Body of pancreas (tissue), 4 donors: ENCODE data around the gene ZNF385D. TPM values are rescaled to one million over a fixed set of nuclear protein-coding genes. Genes with fewer than 3 reads are reported as not detected.

ENCODE experiments used
- ATAC-seq: fragments of 150-250 bp; one replicate; pipeline ENCODE4 v1.9.1; 2016
- DNase-seq, 4 donors: peaks; one replicate each; pipeline ENCODE4 v3.0.0-alpha.2; 2019
- H3K27ac ChIP-seq, 4 donors: fragments of 200-600 bp; sonication (generic); 1 replicate in 3 of 4; 2 replicates in 1 of 4; pipeline versions ENCODE4 v1.5.1 to v1.6.1; 2016 to 2019; ENCODE audit warnings: mild to moderate bottlenecking in 1 of 4, mixed read lengths in 1 of 4, moderate library complexity in 1 of 4
- H3K27me3 ChIP-seq, 2 donors: fragments of 200-600 bp; sonication (generic); one replicate each; pipeline ENCODE4 v1.6.0; 2016; ENCODE audit warnings: mild to moderate bottlenecking in 1 of 2
- H3K36me3 ChIP-seq, 2 donors: fragments of 200-600 bp; sonication (generic); replicated peaks in 1 of 2; 2 replicates each; pipeline ENCODE4 v1.5.1; 2016; ENCODE audit warnings: low read depth in 2 of 2; ENCODE audit not compliant: insufficient read depth in 1 of 2
- H3K4me1 ChIP-seq: fragments of 200-600 bp; sonication (generic); one replicate; pipeline ENCODE4 v1.6.0; 2016
- H3K4me3 ChIP-seq, 2 donors: fragments of 200-600 bp; sonication (generic); 1 replicate in 1 of 2; 2 replicates in 1 of 2; pipeline ENCODE4 v1.5.1; 2016 to 2019
- H3K9me3 ChIP-seq, 3 donors: fragments of 200-600 bp; sonication (generic); 1 replicate in 2 of 3; 2 replicates in 1 of 3; pipeline ENCODE4 v1.5.1; 2016
- POLR2A ChIP-seq, 3 donors: fragments of 450-650 bp; IDR thresholded peaks; one replicate each; pipeline ENCODE4 v1.6.1; 2016; ENCODE audit warnings: antibody characterized with exemption in 3 of 3, mild to moderate bottlenecking in 2 of 3
- WGBS, 2 donors: methylation state at CpG; one replicate each; pipeline ENCODE4 v1.1.5; 2017; 5-methylcytosine and 5-hydroxymethylcytosine counted together
- intact Hi-C: fragments of 100-400 bp; cut with DNase I; formaldehyde crosslinking; loops from one replicate; pipeline ENCODE4 v1.15.1; 2023
- total RNA-seq, 2 donors: library from RNA; depleted of rRNA; stranded (reverse); fragments of >200 nt; gene quantifications; one replicate each; pipeline ENCODE4 v1.1.0, GENCODE V29; 2016
- TF ChIP-seq, protein P1 (sequence below), 7 experiments: fragments of 450-650 bp in 4 of 7; fragments of 200-600 bp in 3 of 7; sonication (generic) in 3 of 7; IDR thresholded peaks; one replicate each; pipeline ENCODE4 v1.5.1; 2016 to 2019; ENCODE audit warnings: antibody characterized with exemption in 7 of 7

Gene ZNF385D
- total RNA-seq, 2 donors from 2014 or later: 3.9 to 5.9 TPM

DNA sequence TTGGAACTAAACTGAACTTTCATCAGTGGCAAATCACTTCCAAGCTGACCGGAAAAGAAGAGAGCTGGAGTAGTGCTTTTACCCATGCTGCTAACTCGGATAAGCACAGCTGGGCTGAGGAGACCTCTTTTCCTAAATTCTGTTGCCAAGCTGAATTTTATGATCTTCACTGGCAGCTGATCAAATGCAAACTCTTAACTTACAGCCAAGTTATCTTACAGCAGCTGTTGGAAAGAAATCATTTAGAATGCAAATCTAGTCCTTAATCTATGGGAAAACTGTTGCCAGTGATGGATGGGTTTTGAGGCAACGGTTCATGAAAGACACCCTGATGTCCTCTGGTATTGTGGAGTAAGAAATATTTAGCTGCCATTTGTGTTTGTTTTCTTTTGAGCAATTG is 216.5 kb downstream of the ZNF385D start:
- TF ChIP-seq POLR2A (IDR thresholded peaks at IDR 0.05): no peak
- TF ChIP-seq, protein P1, sequence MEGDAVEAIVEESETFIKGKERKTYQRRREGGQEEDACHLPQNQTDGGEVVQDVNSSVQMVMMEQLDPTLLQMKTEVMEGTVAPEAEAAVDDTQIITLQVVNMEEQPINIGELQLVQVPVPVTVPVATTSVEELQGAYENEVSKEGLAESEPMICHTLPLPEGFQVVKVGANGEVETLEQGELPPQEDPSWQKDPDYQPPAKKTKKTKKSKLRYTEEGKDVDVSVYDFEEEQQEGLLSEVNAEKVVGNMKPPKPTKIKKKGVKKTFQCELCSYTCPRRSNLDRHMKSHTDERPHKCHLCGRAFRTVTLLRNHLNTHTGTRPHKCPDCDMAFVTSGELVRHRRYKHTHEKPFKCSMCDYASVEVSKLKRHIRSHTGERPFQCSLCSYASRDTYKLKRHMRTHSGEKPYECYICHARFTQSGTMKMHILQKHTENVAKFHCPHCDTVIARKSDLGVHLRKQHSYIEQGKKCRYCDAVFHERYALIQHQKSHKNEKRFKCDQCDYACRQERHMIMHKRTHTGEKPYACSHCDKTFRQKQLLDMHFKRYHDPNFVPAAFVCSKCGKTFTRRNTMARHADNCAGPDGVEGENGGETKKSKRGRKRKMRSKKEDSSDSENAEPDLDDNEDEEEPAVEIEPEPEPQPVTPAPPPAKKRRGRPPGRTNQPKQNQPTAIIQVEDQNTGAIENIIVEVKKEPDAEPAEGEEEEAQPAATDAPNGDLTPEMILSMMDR (IDR thresholded peaks at IDR 0.05): no peak
- 58 to 60% methylated on average over 3 of the region's 3 CpGs for WGBS, 2 donors
- Histone ChIP-seq H3K36me3 (no peaks in the 10 kb centered on the region), H3K9me3 (no peaks in the 10 kb centered on the region), H3K27ac (no peak overlapping the region), H3K4me3 (no peak overlapping the region), H3K4me1 (no peaks in the 10 kb centered on the region), H3K27me3 (no peaks in the 10 kb centered on the region)
- ATAC-seq (no peak), DNase-seq (no peak)
- intact Hi-C loops: no loop called here

DNA sequence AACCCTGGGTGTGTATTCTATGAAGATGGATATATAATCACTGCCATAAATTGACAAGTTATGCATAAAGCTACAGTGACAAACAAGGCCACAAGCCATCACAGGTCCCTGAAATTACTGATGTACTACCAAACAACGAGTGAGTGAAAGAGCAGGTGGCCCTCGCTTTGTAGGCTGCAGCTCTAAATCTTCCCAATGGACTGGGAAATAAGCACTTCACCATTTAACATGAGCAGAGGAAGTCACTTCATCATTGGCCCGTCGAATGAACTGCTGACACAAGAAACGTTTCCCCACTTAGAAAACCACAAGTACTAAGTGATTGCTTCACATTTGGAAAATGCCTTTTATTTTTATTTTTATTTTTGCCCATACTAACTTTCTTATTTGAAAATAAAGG is 218.0 kb downstream of the ZNF385D start:
- intact Hi-C loops: no loop called here
- Histone ChIP-seq H3K27me3 (no peaks in the 10 kb centered on the region), H3K9me3 (no peaks in the 10 kb centered on the region), H3K4me1 (no peaks in the 10 kb centered on the region), H3K27ac (no peak overlapping the region), H3K36me3 (no peaks in the 10 kb centered on the region), H3K4me3 (no peak overlapping the region)
- ATAC-seq (no peak), DNase-seq (peak in 1 of 4 donors; percentile 4)
- TF ChIP-seq POLR2A (IDR thresholded peaks at IDR 0.05): no peak
- TF ChIP-seq, protein P1 (IDR thresholded peaks at IDR 0.05): no peak
- whole genome bisulfite sequencing, 2 donors: 37 to 52% methylated on average over 5 of the region's 5 CpGs

DNA sequence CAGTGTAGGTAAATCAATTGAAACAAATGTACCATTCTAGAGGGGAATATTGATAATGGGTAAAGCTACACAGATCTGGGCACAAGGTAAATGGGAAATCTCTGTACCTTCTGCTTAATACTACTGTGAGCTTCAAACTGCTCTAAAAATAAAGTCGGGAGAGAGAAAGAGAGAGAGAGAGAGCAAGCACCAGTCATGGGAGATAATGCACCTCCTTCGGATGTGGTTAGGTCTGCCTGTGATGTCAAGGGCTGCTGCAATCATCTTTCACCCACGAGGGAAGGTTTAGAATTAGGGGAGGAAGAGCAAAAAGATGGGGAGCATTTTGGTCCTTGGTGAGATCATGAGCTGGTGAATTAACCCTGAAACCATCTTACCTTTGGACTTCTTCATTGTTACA is 219.1 kb downstream of the ZNF385D start:
- DNase-seq (no peak), ATAC-seq (no peak)
- Histone ChIP-seq H3K4me3 (no peak overlapping the region), H3K27me3 (no peaks in the 10 kb centered on the region), H3K4me1 (no peaks in the 10 kb centered on the region), H3K27ac (no peak overlapping the region), H3K36me3 (no peaks in the 10 kb centered on the region), H3K9me3 (no peaks in the 10 kb centered on the region)
- TF ChIP-seq, protein P1 (IDR thresholded peaks at IDR 0.05): no peak
- TF ChIP-seq POLR2A (IDR thresholded peaks at IDR 0.05): no peak
- intact Hi-C loops: no loop called here
- WGBS, 2 donors: 42 to 58% methylated on average over 3 of the region's 3 CpGs

DNA sequence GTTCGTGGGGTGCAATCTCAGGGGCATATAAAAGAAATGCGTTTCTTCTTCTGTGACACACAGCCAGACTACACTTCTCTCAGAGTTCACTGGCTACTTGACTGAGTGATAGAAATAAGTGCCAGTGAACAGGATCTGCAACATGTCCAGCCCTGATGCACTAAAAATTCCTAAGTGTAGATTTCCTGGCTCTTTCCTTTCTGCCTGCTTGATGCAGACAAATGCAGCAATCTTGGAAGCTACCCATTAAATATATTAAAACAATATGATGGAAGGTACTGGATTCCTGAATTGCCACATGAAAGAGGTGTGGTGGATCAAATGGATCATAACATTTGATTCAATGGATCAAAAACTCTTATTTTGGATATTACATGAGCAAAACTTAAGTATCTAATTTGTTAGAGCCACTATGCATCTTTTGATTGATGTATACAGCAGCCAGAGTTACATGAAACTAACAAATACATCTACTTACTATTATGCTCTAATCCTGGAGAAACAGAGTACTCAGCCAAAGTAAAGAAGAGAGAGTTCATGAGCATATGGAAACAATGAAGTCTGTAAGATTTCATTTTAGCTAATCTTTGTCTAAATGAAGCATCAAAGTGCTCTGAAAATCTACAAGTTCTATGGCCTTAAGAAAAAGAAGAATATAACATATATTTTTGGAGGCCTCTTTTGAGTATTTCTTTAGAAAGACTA is 222.6 kb downstream of the ZNF385D start:
- no peak overlapping the region for H3K27ac ChIP-seq
- no peaks in the 10 kb centered on the region for H3K9me3 ChIP-seq
- H3K4me1 ChIP-seq: no peaks in the 10 kb centered on the region
- ATAC-seq: no peak
- H3K36me3 ChIP-seq: no peaks in the 10 kb centered on the region
- DNase-seq: no peak
- intact Hi-C loops: no loop called here
- no peaks in the 10 kb centered on the region for H3K27me3 ChIP-seq
- 71 to 73% methylated on average over 2 of the region's 2 CpGs for WGBS, 2 donors
- no peak overlapping the region for H3K4me3 ChIP-seq
- no peak for TF ChIP-seq POLR2A (IDR thresholded peaks at IDR 0.05)
- TF ChIP-seq, protein P1 (IDR thresholded peaks at IDR 0.05): no peak

DNA sequence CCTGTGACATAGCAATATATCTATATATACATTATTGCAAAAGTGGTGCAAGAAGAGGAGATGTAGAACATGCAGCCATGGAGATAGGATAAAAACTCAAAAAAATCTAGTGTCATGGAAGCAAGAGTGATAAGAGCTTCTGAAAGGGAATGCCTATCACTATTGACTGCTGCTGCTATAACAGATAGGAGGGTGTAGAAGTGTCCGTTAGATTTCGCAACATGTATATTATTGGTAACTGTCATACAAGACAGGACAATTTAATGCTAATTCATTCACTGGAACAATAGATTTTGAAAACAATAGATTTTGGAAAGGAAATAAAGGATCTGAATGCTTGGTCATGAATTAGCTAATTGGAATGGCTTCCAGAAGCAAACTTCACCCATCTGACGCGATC is 224.5 kb downstream of the ZNF385D start:
- DNase-seq: no peak
- no peak for ATAC-seq
- Histone ChIP-seq H3K36me3 (no peaks in the 10 kb centered on the region), H3K27ac (no peak overlapping the region), H3K27me3 (no peaks in the 10 kb centered on the region), H3K4me1 (no peaks in the 10 kb centered on the region), H3K9me3 (no peaks in the 10 kb centered on the region), H3K4me3 (no peak overlapping the region)
- TF ChIP-seq, protein P1 (IDR thresholded peaks at IDR 0.05): no peak
- TF ChIP-seq POLR2A (IDR thresholded peaks at IDR 0.05): no peak
- intact Hi-C loops: no loop called here
- 85 to 88% methylated on average over 4 of the region's 4 CpGs for WGBS, 2 donors
